ENCODE measurements around the gene LRP2.
"Not testable (repeated sequence)": the region's sequence is repeated elsewhere in the genome, so short reads cannot be mapped to it uniquely, and the experiment has no call there.

Gene LRP2

DNA sequence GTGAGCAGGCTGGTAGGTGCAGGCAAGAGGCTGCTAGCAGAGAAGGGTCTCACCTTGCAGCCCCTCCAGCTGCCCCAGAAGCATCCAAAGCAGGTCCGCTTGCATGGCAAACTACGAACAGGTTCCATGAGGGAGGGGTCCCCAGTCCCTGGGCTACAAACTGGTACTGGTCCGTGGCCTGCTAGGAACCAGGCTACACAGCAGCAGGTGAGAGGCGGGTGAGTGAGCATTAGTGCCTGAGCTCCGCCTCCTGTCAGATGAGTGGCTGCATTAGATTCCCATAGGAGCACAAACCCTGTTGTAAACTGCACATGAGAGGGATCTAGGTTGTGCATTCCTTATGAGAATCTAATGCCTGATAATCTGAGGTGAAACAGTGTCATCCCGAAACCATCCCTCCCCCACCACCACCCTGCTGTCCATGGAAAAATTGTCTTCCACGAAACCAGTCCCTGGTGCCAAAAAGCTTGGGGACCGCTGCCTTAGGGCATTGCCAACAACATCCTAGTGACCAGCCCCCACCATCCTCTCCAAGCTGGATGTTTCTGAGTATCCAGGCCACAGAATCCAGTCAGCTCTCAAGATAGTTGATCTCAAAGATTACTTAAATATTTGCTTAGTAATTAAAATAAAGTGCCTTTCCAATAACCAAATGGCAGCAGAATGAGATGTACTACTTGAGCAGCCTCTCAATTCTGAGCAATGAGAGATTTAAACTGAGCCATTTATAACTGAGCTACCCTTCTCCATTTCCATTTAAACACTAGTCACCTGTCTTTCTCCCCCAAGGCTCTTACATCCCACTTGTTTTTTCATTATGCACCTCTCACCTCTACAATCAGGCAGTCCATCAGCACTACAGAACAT, 32.4 kb downstream of the LRP2 start:
- TF ChIP-seq, protein P1, sequence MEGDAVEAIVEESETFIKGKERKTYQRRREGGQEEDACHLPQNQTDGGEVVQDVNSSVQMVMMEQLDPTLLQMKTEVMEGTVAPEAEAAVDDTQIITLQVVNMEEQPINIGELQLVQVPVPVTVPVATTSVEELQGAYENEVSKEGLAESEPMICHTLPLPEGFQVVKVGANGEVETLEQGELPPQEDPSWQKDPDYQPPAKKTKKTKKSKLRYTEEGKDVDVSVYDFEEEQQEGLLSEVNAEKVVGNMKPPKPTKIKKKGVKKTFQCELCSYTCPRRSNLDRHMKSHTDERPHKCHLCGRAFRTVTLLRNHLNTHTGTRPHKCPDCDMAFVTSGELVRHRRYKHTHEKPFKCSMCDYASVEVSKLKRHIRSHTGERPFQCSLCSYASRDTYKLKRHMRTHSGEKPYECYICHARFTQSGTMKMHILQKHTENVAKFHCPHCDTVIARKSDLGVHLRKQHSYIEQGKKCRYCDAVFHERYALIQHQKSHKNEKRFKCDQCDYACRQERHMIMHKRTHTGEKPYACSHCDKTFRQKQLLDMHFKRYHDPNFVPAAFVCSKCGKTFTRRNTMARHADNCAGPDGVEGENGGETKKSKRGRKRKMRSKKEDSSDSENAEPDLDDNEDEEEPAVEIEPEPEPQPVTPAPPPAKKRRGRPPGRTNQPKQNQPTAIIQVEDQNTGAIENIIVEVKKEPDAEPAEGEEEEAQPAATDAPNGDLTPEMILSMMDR (conservative IDR thresholded peaks at IDR 0.05), result no peak
- H3K27ac ChIP-seq, result no peak overlapping the region

GRCh38 chr2:169328785-169329184, 33.5 kb downstream of the LRP2 start:
- H3K27ac ChIP-seq, result no peak overlapping the region
- TF ChIP-seq, protein P1 (conservative IDR thresholded peaks at IDR 0.05), result no peak

GRCh38 chr2:169327837-169328236, 34.5 kb downstream of the LRP2 start:
- H3K27ac ChIP-seq, result not testable (repeated sequence)

- H3K27ac ChIP-seq, result not testable (repeated sequence)
Observed at GRCh38 chr2:169325886-169326285, 36.4 kb downstream of the LRP2 start.

DNA sequence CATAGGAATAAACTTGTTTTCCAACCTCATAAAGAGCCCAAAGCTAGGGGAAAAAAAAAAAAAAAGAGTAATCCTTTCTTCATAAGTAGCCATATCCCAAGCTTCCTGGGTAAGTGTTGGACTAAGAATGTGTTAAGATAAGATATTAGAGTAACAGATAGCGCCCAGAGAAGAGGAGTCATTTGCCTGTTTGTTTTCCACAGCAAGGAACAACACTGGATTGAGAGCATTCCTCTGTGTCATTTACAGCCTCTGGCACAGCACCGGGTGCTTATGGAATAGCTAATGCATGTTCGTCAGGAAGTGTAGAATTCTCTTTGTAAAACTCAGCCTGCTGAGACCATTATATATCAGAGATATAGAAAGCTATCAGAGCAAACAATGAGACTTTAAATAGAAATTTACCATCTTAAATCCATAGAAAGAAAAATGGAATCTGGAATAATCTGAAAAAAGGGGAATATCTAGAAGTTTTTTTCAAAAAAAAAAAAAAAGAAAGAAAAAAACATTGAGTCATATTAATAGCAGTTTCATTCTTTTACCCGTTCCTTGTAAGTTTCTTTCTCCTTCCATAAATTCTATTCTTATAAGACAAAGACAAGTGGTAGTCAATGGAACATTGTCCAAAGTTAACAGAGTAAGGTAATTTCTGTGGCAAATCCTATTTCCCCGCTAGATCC, 37.6 kb downstream of the LRP2 start:
- TF ChIP-seq, protein P1 (conservative IDR thresholded peaks at IDR 0.05), result no peak
- no peak overlapping the region for H3K27ac ChIP-seq

- TF ChIP-seq, protein P1 (conservative IDR thresholded peaks at IDR 0.05), result no peak
- no peak overlapping the region for H3K27ac ChIP-seq
Observed at GRCh38 chr2:169323841-169324240, 38.5 kb downstream of the LRP2 start.

DNA sequence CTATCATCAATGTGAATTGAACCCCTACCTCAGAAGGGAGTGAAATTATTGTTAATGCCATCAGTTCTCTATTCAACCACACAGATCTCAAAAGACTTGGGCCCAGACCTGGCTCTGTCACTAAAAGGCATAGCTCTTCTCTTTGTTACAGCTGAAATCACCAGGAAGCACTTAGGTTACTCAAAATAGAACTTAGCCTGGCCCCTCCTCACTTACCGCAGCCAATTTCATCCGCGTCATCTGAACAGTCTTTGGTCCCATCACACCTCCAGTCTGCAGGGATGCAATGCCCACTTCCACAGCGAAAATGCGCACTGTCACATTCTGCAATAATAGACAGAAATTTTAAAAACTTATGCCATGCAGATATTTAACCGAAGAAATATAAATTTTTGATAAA, 41.8 kb downstream of the LRP2 start:
- no peak overlapping the region for H3K27ac ChIP-seq
- TF ChIP-seq, protein P1 (conservative IDR thresholded peaks at IDR 0.05), result no peak

- H3K27ac ChIP-seq, result no peak overlapping the region
Observed at GRCh38 chr2:169315357-169315756, 47.0 kb downstream of the LRP2 start.

DNA sequence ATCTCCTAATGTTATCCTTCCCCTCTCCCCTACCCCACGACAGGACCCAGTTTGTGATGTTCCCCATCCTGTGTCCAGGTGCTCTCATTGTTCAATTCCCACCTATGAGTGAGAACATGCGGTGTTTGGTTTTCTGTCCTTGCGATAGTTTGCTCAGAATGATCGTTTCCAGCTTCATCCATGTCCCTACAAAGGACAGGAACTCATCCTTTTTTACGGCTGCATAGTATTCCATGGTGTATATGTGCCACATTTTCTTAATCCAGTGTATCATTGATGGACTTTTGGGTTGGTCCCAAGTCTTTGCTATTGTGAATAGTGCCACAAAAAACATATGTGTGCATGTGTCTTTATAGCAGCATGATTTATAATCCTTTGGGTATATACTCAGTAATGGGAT, 54.0 kb downstream of the LRP2 start:
- not testable (repeated sequence) for H3K27ac ChIP-seq

More at GRCh38 chr2:169315357-169315756, 47.0 kb downstream of the LRP2 start:
- TF ChIP-seq, protein P1 (conservative IDR thresholded peaks at IDR 0.05), result no peak

DNA sequence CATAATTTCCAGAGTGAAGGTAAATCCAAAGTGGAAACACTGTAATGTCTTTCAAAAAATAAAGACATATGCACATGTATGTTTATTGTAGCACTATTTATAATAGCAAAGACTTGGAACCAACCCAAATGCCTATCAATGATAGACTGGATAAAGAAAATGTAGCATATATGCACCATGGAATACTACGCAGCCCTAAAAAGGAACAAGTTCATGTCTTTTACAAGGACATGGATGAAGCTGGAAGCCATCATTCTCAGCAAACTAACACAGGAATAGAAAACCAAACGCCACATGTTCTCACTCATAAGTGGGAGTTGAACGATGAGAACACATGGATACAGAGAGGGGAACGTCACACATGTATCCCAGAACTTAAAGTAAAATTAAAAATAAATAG, 57.6 kb downstream of the LRP2 start:
- not testable (repeated sequence) for H3K27ac ChIP-seq
